Measurements from ENCODE around the gene PCGF3. TPM values are rescaled to one million over a fixed set of nuclear protein-coding genes. Genes with fewer than 3 reads are reported as not detected.

The PCGF3 gene
- total RNA-seq, 4 donors from 2014 or later = 56.5 to 256 (median 97.2) TPM

DNA sequence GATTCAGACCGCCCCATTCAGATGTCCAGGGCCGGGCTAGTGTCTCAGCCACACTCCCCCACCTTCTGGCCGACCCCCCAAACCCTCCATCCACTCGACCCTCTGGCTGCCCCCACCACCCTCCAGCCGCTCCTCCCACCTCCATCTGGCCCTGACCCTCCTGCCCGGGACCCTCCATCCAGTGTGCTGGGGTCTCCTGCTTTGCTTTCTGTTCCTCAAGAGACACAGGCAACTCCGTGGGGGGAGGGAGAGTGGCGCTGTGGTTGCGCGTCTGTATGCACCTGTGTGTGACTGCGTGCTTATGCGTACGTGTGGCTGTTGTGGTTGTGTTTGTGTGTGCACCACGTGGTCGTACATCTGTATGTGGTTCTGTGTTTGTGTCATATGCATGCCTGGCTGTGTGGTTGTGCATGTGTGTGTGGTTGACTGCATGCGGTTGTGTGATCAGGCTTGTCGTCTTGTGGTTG is 87.0 kb downstream of the PCGF3 start:
- intact Hi-C loops (cut with DNase I; ENCODE audit: low total_unique reads) = no loop called here
- H3K4me3 ChIP-seq = peak overlapping the region in 2 of 4 donors; percentile 21 to 33
- in situ Hi-C loops (cut with MboI; ENCODE audit: low pct_ligation_motif_present in 1 of 4, low pct_unique_long_range_greater_than_20kb in 1 of 4, low sequenced_read_pairs in 3 of 4) = no loop called here

DNA sequence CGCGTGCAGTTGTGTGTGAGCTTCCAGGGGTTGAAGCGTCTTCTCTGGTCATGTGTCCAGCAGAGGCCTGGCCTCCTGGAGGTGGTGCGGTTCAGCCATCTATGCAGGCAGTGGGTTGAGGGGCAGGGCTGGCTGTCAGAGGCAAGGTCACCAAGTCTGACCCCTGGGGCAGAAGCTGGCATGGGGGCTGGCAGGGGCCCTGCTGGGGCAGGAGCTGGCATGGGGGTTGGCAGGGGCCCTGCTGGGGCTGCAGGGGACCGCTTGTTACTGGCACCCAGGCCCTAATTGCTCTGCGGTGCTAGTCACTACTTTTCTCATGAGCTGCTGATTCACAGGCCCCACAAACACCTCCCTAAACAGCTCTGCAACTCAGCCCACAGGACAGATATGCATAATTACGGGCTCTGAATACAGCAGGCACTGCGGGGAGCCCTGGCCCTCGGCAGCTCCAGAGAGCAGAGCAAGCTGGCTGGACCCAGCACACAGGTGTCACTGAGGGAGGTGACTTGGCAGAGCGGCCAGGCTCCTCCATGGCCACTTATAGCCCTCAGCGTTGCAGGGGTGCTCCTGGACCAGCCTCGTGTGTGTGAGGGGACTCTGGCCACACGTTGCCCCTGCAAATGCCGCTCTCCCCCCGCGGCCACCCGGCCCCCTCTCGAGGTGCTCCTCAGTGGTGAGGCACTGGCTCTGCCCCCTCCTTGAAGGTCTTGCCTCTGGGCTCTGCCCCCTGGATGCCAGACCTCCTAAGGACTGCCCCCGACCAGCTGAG is 87.6 kb downstream of the PCGF3 start:
- no peak for DNase-seq
- no peaks in the 10 kb centered on the region for H3K9me3 ChIP-seq
- in situ Hi-C loops (cut with MboI; ENCODE audit: low pct_ligation_motif_present in 1 of 4, low pct_unique_long_range_greater_than_20kb in 1 of 4, low sequenced_read_pairs in 3 of 4) (no loop called here), intact Hi-C loops (cut with DNase I; ENCODE audit: low total_unique reads) (no loop called here)
- peaks cover 57% of the 10 kb centered on the region for H3K27me3 ChIP-seq
- H3K36me3 ChIP-seq = no peaks in the 10 kb centered on the region
- H3K4me1 ChIP-seq = peaks cover 18 to 40% (median 35%) of the 10 kb centered on the region in 4 donors
- no peak overlapping the region for H3K27ac ChIP-seq
- TF ChIP-seq POLR2A (IDR thresholded peaks at IDR 0.05) (no peak), EP300 (IDR thresholded peaks at IDR 0.05; ENCODE audit: low read depth) (no peak), POLR2AphosphoS5 (IDR thresholded peaks at IDR 0.05) (no peak)
- TF ChIP-seq, protein P1, sequence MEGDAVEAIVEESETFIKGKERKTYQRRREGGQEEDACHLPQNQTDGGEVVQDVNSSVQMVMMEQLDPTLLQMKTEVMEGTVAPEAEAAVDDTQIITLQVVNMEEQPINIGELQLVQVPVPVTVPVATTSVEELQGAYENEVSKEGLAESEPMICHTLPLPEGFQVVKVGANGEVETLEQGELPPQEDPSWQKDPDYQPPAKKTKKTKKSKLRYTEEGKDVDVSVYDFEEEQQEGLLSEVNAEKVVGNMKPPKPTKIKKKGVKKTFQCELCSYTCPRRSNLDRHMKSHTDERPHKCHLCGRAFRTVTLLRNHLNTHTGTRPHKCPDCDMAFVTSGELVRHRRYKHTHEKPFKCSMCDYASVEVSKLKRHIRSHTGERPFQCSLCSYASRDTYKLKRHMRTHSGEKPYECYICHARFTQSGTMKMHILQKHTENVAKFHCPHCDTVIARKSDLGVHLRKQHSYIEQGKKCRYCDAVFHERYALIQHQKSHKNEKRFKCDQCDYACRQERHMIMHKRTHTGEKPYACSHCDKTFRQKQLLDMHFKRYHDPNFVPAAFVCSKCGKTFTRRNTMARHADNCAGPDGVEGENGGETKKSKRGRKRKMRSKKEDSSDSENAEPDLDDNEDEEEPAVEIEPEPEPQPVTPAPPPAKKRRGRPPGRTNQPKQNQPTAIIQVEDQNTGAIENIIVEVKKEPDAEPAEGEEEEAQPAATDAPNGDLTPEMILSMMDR (IDR thresholded peaks at IDR 0.05) = no peak
- H3K4me3 ChIP-seq = no peak overlapping the region
- 71% methylated on average over 10 of the region's 19 CpGs; no CpG with 5 or more reads in 1 of the 2 donors for WGBS, 2 donors (ENCODE audit: low coverage in 1 of 2)

More for the DNA sequence above, 87.0 kb downstream of the PCGF3 start:
- WGBS, 2 donors (ENCODE audit: low coverage in 1 of 2) = 44% methylated on average over 17 of the region's 17 CpGs; no CpG with 5 or more reads in 1 of the 2 donors
- no peak for TF ChIP-seq POLR2AphosphoS5 (IDR thresholded peaks at IDR 0.05)
- H3K27ac ChIP-seq = no peak overlapping the region
- peaks cover 18 to 40% (median 35%) of the 10 kb centered on the region in 4 donors for H3K4me1 ChIP-seq
- peaks cover 60% of the 10 kb centered on the region for H3K27me3 ChIP-seq
- no peaks in the 10 kb centered on the region for H3K9me3 ChIP-seq
- no peaks in the 10 kb centered on the region for H3K36me3 ChIP-seq
- no peak for DNase-seq

DNA sequence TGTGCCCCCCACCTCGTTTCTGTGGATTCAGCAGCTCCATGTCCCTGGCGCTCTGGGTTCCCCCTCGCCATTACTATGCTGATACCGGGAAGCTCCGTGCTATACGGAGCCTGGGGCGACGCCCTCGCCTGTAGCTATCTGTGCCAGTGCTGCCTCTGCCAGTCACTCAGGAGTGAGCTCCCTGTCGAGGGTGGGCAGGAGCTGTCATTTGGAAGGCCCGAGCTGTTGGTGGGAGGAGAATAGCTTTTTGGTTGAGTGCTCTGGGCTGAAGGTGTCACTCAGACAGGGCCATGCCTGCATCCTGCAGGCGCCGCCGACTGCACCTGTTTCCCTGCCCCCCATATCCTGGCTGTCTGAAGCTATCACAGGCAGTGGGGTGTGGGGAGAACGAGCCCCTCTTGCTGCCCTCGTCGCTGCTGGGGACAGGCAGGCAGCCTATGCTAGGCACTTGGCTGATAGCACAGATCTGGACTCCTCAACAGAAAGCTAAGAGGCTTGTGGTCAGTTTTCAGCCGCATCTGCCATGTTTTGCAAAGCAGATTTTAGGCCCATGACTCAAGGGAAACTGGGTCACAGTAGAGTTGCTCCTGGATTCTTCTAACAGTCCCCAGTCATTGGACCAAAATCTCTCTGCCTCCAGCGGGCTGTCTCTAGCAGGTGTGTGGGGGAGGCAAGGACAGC is 88.4 kb downstream of the PCGF3 start:
- peaks cover 18 to 41% (median 33%) of the 10 kb centered on the region in 4 donors for H3K4me1 ChIP-seq
- TF ChIP-seq POLR2AphosphoS5 (IDR thresholded peaks at IDR 0.05) = no peak
- no peak for TF ChIP-seq POLR2A (IDR thresholded peaks at IDR 0.05)
- no peak for TF ChIP-seq EP300 (IDR thresholded peaks at IDR 0.05; ENCODE audit: low read depth)
- TF ChIP-seq, protein P1 (IDR thresholded peaks at IDR 0.05) = no peak
- peaks cover 57% of the 10 kb centered on the region for H3K27me3 ChIP-seq
- DNase-seq = no peak
- in situ Hi-C loops (cut with MboI; ENCODE audit: low pct_ligation_motif_present in 1 of 4, low pct_unique_long_range_greater_than_20kb in 1 of 4, low sequenced_read_pairs in 3 of 4) = no loop called here
- no peaks in the 10 kb centered on the region for H3K9me3 ChIP-seq
- no peaks in the 10 kb centered on the region for H3K36me3 ChIP-seq
- intact Hi-C loops (cut with DNase I; ENCODE audit: low total_unique reads) = no loop called here
- WGBS, 2 donors (ENCODE audit: low coverage in 1 of 2) = 54% methylated on average over 19 of the region's 19 CpGs; no CpG with 5 or more reads in 1 of the 2 donors
- H3K4me3 ChIP-seq = no peak overlapping the region
- no peak overlapping the region for H3K27ac ChIP-seq

DNA sequence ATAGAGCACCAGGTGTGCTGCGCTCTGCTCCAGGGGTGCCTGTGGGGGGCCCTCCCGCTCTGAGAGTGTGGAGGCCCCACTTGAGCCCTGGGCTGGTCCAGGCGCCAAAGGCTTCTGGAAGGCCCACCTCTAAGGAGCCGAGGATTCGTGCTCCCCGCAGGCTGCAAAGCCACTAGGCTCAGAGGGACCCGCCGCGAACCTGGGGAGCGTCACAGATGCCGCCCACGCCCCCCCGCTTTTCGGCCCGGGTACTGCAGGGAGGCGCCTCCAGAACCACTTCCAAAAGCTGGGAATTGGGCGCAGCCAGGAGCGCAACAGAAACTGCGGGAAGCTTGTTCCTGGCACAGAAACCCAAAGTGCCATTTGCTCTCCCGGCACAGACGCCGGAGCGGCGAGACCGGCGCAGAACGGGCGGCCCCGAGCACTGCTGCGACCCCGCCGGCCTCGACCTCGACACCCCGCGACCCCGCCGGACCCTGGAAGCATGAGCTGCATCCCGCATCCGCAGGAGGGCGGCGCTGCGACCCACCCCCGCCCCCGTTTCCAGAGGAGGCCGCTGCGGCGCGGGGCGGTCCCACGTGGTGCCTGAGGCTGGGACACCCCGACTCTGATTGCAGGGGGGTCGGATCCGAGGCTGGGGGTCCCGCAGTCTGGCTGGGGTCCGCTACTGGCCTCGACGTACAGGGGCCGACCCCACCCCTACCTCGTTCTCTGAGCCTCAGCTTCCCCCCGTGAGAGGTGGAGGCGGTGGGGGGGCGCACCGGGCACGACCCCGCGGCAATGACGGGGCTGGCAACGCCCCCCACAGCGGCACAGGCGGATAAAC is 89.5 kb downstream of the PCGF3 start:
- TF ChIP-seq, protein P1 (IDR thresholded peaks at IDR 0.05) = no peak
- TF ChIP-seq EP300 (IDR thresholded peaks at IDR 0.05; ENCODE audit: low read depth) = no peak
- TF ChIP-seq POLR2A (IDR thresholded peaks at IDR 0.05) = no peak
- no peak for TF ChIP-seq POLR2AphosphoS5 (IDR thresholded peaks at IDR 0.05)
- Histone ChIP-seq H3K27me3 (peaks cover 57% of the 10 kb centered on the region), H3K4me3 (peak overlapping the region in 2 of 4 donors; percentile 27 to 42), H3K9me3 (no peaks in the 10 kb centered on the region), H3K27ac (no peak overlapping the region), H3K36me3 (no peaks in the 10 kb centered on the region), H3K4me1 (peaks cover 18 to 37% (median 29%) of the 10 kb centered on the region in 4 donors)
- intact Hi-C loops (cut with DNase I; ENCODE audit: low total_unique reads) = no loop called here
- WGBS, 2 donors (ENCODE audit: low coverage in 1 of 2) = 4% methylated on average over 40 of the region's 71 CpGs; no CpG with 5 or more reads in 1 of the 2 donors
- in situ Hi-C loops (cut with MboI; ENCODE audit: low pct_ligation_motif_present in 1 of 4, low pct_unique_long_range_greater_than_20kb in 1 of 4, low sequenced_read_pairs in 3 of 4) = no loop called here
- no peak for DNase-seq

Data from transverse colon (tissue), 4 donors.